ENCODE results near the gene SNED1. TPM values are rescaled to one million over a fixed set of nuclear protein-coding genes. Genes with fewer than 3 reads are reported as not detected.

Gene SNED1
- total RNA-seq, 2 experiments from 2014 or later, result 2.8 to 13.6 TPM

GRCh38 chr2:241112592-241112991 is 114.2 kb downstream of the SNED1 start:
- no peak for DNase-seq (ENCODE audit: low spot score)
- H3K4me1 ChIP-seq (ENCODE audit: insufficient read depth, low read length, poor library complexity, severe bottlenecking), result peaks cover 12% of the 10 kb centered on the region
- H3K36me3 ChIP-seq (ENCODE audit: insufficient read depth, low read length), result peaks cover 24% of the 10 kb centered on the region; the same call in 1 of the 2 replicates
- H4K20me1 ChIP-seq (ENCODE audit: insufficient read depth, low read length), result no peaks in the 10 kb centered on the region
- BruUV-seq (replicated peaks), result no TSS peak
- no peak overlapping the region for H2AFZ ChIP-seq (ENCODE audit: low read length)
- H3K4me2 ChIP-seq (ENCODE audit: low read length), result no peak overlapping the region
- intact Hi-C loops (cut with micrococcal nuclease; ENCODE audit: unreplicated experiment), result no loop called here
- no peaks in the 10 kb centered on the region for H3K9me3 ChIP-seq (ENCODE audit: low read length)
- no peak for TF ChIP-seq EZH2phosphoT487 (IDR thresholded peaks at IDR 0.05; ENCODE audit: borderline replicate concordance, low read depth, low read length)
- no peak for TF ChIP-seq CTCF (conservative IDR thresholded peaks at IDR 0.05; ENCODE audit: low read length)
- no peak overlapping the region for H3K4me3 ChIP-seq (ENCODE audit: low read depth, low read length, poor library complexity, severe bottlenecking)
- CTCF ChIA-PET (ENCODE audit: unreplicated experiment), result no interaction called here
- no peaks in the 10 kb centered on the region for H3K9me2 ChIP-seq (ENCODE audit: insufficient read depth, low read length)
- POLR2A ChIA-PET, result interaction anchor here (0.6 kb wide), 1 partner anchor 20 kb away, joined by 5 read pairs; no protein-coding TSS in a partner anchor
- no peak overlapping the region for H3K27ac ChIP-seq (ENCODE audit: low read depth, low read length, poor library complexity, severe bottlenecking)
- H3K79me2 ChIP-seq (ENCODE audit: insufficient read depth, low read depth, low read length), result no peaks in the 10 kb centered on the region

- Histone ChIP-seq H2AFZ (ENCODE audit: low read length) (no peak overlapping the region), H3K4me3 (ENCODE audit: low read depth, low read length, poor library complexity, severe bottlenecking) (no peak overlapping the region), H3K27ac (ENCODE audit: low read depth, low read length, poor library complexity, severe bottlenecking) (no peak overlapping the region), H3K36me3 (ENCODE audit: insufficient read depth, low read length) (peaks cover 20% of the 10 kb centered on the region; the same call in 1 of the 2 replicates), H4K20me1 (ENCODE audit: insufficient read depth, low read length) (no peaks in the 10 kb centered on the region), H3K4me1 (ENCODE audit: insufficient read depth, low read length, poor library complexity, severe bottlenecking) (peaks cover 12% of the 10 kb centered on the region), H3K9me2 (ENCODE audit: insufficient read depth, low read length) (no peaks in the 10 kb centered on the region), H3K4me2 (ENCODE audit: low read length) (no peak overlapping the region), H3K79me2 (ENCODE audit: insufficient read depth, low read depth, low read length) (no peaks in the 10 kb centered on the region), H3K9me3 (ENCODE audit: low read length) (no peaks in the 10 kb centered on the region)
- ChIA-PET POLR2A (no interaction called here), CTCF (ENCODE audit: unreplicated experiment) (no interaction called here)
- intact Hi-C loops (cut with micrococcal nuclease; ENCODE audit: unreplicated experiment), result no loop called here
- BruUV-seq (replicated peaks), result no TSS peak
- TF ChIP-seq CTCF (conservative IDR thresholded peaks at IDR 0.05; ENCODE audit: low read length) (no peak), EZH2phosphoT487 (IDR thresholded peaks at IDR 0.05; ENCODE audit: borderline replicate concordance, low read depth, low read length) (no peak)
- no peak for DNase-seq (ENCODE audit: low spot score)
These were observed 116.4 kb downstream of the SNED1 start for GRCh38 chr2:241114836-241115235.

GRCh38 chr2:241115361-241115760 is 116.9 kb downstream of the SNED1 start:
- no peaks in the 10 kb centered on the region for H3K79me2 ChIP-seq (ENCODE audit: insufficient read depth, low read depth, low read length)
- POLR2A ChIA-PET, result no interaction called here
- no peaks in the 10 kb centered on the region for H3K9me2 ChIP-seq (ENCODE audit: insufficient read depth, low read length)
- no peak overlapping the region for H3K4me3 ChIP-seq (ENCODE audit: low read depth, low read length, poor library complexity, severe bottlenecking)
- no peak overlapping the region for H3K27ac ChIP-seq (ENCODE audit: low read depth, low read length, poor library complexity, severe bottlenecking)
- DNase-seq (ENCODE audit: low spot score), result no peak
- CTCF ChIA-PET (ENCODE audit: unreplicated experiment), result no interaction called here
- H3K36me3 ChIP-seq (ENCODE audit: insufficient read depth, low read length), result peaks cover 22% of the 10 kb centered on the region
- no peak overlapping the region for H2AFZ ChIP-seq (ENCODE audit: low read length)
- H4K20me1 ChIP-seq (ENCODE audit: insufficient read depth, low read length), result no peaks in the 10 kb centered on the region
- no peak overlapping the region for H3K4me2 ChIP-seq (ENCODE audit: low read length)
- no peak for TF ChIP-seq EZH2phosphoT487 (IDR thresholded peaks at IDR 0.05; ENCODE audit: borderline replicate concordance, low read depth, low read length)
- no peak for TF ChIP-seq CTCF (conservative IDR thresholded peaks at IDR 0.05; ENCODE audit: low read length)
- peaks cover 8% of the 10 kb centered on the region for H3K4me1 ChIP-seq (ENCODE audit: insufficient read depth, low read length, poor library complexity, severe bottlenecking)
- intact Hi-C loops (cut with micrococcal nuclease; ENCODE audit: unreplicated experiment), result no loop called here
- no peaks in the 10 kb centered on the region for H3K9me3 ChIP-seq (ENCODE audit: low read length)
- no TSS peak for BruUV-seq (replicated peaks)

All from OCI-LY7 (cell line).